Activated CD4-positive, alpha-beta T cell treated with anti-CD3 and anti-CD28 coated beads, Interleukin-2, amount 50 U/mL, for 16 hours (primary cell): ENCODE data around the gene OBSL1.

ENCODE experiments used
- DNase-seq: peaks from one replicate; pipeline ENCODE4 v3.0.0-alpha.2; 2020

Gene OBSL1

DNA sequence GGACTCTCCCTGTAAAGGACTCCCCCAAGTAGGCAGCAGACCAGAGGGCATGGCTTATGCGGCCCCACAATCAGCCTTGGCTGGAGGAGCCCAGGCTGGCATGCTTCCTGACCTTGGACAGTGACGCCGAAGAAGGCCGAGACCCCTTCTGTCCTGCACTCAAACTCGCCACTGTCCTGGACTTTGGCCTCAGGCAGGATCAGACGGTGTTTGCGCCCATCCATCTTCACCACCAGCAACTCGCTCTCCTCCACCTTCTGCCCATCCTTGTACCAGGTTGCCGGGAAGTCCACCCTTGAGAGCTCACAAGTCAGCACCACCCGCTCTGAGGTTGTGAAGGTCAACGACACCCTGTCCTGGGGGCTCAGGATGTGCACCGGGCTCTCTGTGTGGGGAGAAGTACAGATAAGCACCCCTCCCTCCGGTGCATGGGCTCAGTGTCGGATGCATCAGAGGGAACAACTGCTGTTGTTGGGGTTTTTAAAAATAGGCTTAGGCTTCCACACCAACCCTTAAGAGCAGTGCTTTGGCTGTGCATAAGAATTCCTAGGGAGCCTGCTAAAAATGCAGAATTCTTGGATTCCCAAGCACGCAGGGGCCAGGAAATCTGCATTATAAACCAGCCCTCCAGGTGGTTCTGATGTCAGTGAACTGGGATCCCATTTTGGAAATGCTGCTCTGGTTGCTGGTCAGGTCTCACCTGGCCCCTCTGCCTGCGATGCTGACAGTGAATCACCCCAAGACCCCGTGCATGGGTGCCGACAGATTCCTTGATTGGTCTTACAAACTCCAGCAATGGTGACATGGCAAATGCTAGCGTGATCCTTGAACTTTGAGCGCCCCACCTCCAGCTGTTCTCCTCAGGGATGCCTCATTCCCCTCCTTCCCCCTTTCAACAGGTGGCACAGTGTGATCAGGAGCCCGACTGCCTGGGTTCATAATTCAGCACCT is 5.9 kb downstream of the OBSL1 start:
- no peak for DNase-seq

DNA sequence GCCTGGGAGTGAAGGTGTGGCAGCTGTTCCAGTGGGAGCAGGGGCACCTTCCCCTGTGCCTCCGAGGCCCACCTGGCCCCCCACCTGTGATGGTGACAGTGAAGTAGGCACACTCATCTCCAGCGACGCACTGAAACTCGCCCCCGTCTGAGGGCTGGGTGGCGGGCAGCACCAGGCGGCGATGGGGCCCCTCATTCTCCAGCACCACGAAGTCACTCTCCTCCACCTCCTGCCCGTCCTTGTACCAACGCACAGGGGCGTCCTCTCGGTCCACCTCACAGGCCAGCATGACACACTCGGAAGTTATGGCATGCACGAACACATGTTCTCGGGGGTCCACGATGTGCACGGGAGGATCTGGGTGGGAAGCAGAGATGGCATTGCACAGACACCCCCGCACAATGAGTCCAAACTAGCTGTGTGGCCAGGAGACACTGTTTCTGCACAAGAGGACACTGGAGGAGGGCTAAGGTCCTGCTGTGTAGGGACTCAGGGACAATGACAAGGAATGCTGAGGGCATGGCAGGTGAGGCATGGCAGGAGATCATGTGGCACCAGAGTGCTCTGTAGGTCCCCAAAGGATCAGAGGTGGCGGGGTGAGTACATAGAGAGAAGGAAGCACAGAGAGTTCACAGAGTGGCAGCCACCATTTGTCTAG is 7.9 kb downstream of the OBSL1 start:
- no peak for DNase-seq

DNA sequence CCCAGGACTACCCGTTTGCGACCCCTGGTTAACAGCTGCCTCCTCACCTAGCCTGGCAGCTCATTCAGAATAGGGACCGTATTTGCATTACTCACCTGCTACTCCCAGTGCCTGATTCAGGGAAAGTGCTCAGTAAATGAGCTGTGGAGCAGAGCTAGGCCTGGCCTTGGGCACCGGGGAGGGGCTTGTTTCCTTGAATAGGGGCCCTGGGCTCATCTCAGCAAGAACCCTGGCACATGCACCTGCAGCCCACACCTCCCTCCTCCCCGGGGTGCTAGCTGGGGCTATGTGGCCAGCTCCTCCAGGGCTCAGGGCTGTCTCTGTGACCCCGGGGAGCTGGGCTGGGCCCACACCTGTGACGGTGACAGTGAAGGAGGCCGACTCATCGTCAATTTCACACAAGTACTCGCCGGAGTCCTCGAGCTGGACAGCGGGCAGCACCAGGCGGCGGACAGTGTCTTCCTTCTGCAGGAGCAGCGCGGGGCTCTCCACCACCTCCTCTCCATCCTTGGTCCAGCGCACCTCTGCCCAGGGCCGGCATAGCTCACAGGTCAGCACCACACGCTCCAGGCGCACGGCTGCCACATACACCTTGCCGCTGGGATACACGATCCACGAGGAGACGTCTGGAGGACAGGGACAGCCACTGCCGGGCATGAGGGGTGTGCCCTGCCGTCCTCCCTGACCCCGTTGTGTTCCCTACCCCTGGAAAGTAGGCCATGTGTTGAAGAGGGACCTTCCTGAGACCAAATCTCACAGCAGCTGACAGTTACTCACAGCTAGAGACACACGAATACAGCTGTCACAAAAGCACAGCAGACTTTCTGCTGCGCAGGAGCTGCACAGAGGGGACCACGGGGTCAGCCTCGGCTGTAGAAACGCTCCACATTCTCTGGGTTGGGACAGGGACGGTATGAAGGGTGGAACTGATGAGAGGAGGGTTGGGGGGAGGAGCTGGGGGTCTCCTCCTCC is 9.0 kb downstream of the OBSL1 start:
- no peak for DNase-seq

DNA sequence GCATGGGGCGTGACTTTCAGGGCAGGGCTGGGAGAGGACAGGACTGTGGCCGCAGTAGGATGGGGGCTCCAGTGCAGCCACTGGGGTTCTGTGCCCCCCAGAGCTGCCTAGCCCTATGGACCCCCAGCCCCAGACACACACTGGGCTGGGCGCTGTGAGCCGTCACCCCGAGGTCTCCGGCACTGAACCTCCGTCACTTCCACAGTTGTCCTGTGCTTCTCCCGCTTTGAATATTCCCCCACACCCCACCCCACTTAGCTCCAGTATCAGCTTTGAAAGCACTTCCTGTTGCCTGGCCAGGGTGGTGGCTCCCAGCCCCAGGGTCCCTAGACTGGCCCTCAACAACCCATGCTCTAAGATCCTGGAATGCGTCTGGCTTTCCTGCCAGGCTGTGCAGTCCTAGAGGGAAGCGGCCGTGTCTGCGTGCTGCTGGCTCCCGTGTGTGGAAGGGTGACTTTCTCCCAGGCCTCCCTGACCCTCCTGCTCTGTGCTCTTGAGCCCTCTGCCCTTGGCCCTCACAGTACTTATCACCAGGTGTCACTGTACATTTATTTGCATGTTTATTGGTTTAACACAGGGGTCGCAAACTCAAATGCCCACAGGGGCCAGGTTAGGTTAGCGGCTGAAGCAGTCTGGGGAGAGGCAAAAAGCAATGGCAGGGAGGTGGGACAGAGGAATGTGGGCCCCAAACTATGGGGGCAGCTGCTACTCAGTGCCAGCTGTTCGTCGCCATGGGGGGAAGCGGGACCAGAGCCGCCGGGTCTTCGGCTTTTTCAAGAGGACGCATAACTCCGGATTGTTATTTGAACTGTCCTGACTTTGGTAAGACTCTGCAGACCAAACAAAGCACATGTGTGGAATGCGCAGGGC is 9.9 kb downstream of the OBSL1 start:
- no peak for DNase-seq

DNA sequence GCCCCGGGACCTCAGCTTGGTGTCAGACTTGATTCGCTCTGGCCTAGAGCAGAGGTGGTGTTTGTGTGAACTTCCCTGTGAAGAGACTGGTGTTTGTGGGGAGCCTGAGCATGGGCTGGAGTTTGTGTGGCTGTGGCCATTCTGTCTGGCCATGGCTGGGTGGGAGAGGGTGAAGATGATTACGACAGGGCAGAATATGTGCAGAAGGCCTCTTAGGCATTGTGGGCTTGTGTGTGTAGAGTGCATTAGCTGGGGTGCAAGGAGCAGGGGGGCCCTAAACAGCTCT is 10.5 kb downstream of the OBSL1 start:
- DNase-seq, result no peak

DNA sequence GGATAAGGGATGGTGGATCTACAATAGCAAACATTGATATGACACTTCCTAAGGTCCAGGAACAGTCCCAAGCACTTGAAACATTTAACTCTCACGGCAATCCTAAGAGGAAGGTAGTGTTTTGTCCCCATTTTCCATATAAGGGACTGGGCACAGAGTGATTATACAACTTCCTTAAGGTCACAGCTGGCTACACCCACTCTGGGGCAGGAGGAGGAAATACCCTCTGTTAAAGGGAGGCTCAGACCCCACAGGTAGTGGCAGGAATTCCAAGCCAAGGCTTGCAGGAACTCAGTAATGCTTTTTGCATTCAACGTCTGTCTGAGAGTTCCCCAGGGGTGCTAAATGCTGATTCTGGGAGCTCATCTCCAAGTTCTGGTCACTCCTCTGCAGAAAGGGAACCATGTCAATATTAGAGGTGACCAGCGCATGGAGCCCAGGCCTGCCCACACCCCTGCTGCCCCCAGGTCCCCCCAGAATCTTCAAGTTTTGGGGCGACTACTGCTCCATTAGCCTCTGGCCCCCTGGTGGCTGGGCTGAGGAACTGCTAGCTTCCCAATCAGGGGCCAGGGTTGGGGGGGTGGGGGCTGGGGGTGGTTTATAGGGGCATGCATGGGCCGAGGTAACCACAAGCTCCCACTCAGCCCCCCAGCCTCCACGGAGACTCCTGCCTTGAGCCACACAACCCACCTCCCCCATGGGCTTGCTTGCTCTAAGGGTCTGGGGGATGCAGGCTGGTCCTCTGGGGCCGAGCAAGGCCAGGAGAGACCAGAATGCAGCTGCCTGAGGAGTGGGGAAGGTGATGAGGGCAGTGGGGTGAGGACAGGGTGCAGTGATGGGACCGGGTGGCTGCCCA is 11.1 kb downstream of the OBSL1 start:
- no peak for DNase-seq

DNA sequence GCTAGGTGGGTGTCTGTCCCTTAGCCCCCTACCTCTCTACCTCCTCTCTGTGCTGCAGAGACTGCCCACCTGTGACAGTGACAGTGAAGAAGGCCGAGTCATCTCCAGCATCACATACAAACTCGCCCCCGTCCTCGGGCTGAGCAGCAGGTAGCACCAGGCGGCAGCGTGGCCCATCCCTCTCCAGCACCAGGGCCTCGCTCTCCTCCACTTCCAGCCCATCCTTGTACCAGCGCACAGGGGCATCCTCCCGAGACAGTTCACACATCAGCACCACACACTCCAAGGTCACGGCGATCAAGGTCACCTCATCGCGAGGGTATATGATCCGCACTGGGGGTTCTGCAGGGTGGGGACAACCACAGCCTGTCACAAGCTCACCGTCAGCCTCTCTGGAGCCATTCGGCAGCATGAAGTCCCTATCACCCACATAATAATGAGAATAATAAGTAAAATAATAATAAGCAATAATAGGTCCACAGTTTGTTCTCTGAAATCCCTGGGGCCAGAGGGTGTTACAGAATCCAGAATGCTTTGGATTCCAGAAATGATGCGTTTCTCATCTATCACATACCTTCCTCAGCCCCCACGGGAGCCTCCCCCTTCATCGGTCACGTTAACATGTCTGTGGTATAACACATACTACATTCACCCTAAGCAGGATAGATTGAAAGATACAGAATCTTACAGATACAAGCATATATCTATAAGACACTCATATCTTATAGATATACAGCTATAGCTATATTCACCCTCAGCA is 12.0 kb downstream of the OBSL1 start:
- DNase-seq, result no peak

DNA sequence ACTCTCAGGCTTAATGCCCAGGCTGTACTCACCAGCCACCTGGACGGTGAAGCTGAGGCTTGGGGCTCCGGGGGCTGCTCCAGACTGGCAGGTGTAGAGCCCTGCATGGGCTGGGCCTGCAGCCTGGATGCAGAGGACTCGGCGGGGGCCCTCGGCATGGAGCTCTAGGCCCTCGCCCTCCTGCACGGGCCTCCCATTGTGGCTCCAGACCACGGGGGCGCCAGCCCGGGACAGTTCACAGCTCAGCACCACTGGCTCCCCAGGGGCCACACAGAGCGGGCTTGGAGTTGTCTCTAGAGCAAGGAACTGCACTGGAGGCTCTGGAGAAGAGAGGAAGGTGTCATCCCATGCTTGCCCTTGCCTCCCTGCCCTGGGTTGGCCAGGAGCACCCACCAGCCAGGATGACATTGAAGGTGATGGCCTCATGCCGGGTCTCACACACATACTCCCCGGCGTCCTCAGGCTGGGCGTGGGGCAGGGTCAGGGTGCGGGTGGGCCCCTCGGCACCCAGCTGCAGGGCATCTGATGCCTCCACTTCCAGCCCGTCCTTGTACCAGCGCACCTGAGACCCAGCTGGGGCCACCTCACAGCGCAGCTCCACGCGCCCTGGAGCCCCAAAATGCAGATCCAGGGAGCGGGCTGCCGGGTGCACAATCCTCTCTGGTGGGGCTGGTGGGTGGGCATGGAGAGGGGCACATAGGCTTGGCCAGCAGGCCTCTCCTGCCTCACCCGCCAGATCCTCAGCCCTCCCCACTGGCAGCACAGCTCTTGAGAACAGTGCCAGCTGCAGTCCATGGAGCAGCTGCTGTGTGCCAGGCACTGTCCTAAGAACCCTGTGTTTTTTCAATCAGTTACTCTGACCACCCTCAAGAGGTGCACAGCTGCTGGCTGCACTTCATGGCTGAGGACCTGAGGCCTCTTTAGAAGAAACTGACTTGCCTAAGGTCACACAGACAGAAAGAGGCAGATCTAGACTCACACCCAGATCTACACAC is 13.3 kb downstream of the OBSL1 start:
- DNase-seq, result no peak

DNA sequence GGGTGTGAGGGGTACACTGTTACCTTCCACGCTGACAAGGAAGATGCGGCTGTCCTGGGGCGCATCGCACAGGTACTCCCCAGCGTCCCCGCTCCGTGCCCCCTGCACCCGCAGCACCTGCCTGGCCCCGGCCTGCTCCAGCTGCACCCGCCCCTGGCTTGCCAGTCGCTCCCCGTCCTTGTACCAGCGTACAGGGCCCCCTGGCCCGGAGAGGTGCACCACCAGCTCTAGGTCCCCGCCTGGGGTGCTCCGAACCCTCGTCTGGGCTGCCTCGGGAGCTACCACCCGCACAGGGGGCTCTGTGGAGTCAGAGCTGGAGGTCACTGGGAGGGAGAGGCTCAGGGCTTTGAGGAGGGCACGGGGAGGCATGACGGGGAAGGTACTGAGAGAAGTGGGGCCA is 14.0 kb downstream of the OBSL1 start:
- DNase-seq, result no peak

DNA sequence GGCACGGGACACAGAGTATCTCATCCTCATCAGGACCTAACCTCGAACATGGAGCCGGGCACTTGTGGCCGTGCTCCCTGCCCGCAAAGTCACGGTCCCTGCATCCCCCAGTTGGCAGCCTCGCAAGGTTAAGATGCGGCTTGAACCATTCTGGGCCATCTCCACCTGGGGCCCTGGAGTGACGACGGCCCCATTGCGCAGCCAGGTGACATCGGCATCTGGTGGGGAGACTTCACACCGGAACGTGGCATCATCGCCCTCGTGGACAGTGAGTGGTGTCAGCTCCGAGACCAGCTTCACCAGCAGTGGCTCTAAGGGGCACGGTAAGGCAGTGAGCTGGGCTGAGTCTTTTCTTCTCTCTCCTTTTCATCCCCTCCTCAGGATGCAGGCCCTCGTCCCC is 14.9 kb downstream of the OBSL1 start:
- no peak for DNase-seq

DNA sequence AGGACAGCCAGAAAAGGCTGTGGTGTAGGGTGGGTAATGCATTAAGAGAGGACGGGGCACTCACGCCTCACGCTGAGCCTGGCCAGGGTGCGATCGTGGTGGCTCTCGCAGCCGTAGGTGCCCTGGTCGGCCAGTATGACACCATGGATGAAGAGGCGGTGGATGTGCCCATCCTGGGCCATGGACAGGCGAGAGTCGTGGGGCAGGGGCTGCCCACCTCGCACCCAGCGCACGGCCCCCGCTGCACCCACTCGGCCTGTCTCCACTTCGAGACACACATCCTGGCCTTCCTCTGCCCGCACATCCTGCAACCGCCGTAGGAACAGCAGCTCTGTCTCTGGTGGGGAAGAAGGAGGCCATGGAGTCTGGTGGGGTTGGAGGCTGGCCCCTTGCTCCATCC is 15.4 kb downstream of the OBSL1 start:
- DNase-seq, result no peak

DNA sequence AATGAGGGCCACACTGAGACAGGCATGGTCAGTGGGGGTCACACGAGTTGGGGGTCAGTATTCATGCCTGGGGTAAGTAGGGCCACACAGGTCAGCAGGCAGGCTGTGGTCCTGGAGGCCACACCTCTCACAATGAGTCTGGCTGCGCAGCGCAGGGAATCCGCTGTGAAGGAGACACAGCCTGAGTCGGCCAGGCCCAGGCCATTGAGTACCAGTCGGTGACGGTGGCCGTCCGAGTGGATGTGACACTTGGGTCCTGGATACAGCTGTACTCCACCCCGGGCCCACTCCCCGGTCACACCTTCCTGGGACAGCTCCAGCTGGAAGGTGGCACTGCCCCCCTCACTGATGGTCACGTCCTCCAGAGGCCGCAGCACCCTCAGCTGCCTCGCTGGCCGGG is 17.0 kb downstream of the OBSL1 start:
- no peak for DNase-seq

DNA sequence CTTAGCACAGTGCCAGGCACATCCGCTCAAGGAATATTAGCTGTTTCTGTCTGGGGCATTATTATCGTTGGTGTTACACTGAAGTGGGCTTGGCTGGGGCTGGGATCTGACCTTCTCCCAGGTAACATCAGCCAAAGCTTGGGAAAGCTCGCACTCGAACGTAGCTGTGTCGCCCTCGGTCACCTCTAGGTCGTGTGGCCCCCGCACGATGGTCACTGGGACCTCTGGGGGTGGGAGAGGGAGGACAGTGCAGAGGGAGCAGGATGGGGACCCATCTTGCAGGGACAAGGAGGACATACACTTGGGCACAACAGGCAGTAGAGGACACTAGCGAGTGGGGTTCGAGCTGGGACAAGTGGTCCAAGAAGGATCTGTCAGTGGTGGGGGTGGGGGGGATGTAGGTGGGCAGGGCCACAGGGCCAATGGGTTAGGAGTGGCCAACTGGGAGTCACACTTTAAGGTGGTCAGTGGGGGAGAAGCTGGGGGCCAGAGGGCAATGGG is 17.8 kb downstream of the OBSL1 start:
- DNase-seq, result no peak

DNA sequence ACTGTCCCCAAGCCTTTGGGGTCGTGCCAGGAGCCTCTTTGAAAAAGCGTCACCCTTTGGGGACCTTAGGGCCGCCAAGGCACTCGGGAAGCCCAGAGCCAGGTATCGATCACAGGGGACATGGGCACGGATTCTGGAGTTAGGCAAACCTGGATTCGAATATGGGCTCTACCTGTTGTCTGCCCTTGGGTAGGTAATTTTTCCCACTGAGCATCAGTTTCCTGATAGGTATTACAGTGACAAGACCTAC is 18.2 kb downstream of the OBSL1 start:
- no peak for DNase-seq

DNA sequence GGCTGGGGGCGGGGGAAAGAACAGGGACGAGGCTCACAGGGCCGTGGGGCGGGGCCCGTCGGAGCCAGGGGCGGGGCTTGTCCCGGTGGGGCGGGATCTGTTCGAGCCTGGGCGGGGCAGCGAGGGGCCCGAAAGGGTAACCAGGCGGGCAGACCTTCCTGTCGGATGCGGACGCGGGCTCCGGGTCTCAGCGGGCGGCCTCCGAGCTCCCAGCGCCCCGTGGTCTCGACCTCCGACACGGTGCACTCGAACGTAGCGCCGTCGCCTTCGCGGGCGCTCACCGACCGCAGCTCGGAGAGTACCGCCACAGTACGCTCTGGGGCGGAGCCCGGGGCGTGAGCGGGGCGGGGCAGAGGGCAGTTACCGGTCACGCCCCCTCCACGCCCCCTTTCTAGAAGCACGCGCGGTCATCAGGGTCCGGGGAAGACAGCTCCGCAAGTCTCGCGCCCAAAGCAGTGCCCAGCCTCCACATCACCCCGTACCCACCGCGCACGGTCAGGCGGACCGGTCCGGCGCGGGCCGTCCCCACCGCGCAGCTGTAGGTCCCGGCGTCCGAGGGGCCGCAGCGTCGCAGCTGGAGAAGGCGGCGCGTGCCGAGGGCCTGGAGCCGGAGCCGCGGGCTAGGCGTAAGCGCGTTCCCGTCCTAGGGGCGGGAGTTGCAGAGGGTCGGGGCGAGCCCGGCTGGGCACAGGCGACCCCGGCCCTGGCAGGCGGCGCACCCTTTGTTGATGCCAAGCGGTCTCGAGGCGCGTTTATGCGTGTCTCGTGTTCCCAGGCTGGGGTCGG is 18.8 kb downstream of the OBSL1 start:
- DNase-seq, result peak; percentile 73

DNA sequence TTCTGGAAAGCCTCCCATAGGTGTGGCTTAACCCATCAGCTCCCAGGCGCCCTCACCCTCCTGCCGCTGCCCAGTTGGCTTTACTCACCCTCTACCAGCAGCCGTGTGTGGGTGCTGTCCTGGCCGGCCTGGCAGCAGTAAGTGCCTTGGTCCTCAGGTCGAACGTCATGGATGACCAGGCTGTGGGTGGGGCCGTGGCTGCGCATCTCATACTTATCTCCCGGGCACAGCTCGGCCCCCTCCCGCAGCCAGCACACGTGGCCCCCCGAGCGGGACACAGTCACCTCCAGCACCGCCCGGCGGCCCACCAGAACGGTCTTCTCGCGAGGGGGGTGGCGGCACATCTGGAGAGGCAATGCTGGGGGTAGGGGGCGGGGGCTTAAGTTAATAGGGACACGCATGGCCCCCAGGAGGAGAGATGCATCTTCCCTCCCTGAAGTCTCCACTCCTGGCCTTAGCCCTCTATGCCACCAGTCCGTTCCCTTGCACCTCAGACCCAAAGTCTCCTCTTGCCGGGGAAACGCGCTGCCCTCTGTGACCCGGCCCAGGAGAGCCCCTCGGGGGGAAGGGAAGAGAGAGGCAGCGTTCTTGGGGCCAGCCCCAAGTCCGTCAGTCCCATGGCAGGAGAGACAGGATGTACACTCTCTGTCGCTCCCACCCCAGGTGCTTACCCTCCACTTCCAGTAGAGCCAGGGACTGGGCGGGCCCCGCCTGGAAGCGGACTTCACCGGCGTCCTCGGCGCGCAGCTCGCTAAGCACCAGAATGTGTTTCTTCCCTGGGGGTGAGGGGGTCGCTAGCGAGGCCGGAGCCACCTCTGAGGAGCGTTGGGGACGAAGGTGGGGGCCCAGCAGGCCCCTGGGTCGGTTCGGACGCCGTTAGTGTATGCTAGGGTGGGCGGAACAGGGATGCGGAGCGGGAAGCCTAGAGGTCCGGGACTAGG is 19.6 kb downstream of the OBSL1 start:
- no peak for DNase-seq

DNA sequence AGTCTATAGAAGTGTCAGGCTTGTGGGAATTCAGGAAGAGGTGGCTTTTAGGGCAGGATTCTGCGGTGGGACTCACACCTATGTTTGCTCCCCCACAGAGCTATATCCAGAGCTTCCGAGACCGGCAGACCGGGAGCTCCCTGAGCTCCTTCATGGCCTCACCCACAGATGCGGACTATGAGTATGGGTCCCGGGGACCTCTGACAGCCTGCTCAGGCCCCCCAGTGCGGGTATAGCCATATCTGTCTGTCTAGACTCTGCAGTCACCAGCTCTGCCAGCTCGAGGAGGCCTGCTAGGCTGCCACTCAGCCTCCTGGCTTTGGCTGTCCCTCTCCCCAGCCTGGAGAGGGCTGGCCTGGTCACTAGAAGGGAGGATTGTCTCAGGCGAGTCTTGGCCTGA is 21.7 kb downstream of the OBSL1 start:
- no peak for DNase-seq
